SK-N-SH (cell line): ENCODE measurements around the gene NBEA.

Experiments used
- CTCF ChIP-seq: fragments of 200-600 bp; sonication (generic); IDR thresholded peaks from 2 replicates; pipeline ENCODE4 v1.6.1; 2017; ENCODE audit warnings: antibody characterized with exemption, mild to moderate bottlenecking, moderate library complexity
- EP300 ChIP-seq, 2 experiments: IDR thresholded peaks; 2 replicates each; pipeline versions ENCODE4 v1.4.0 to v1.6.1; 2012; ENCODE audit warnings: borderline replicate concordance in 1 of 2, low read depth in 1 of 2, low read length in 1 of 2
- EZH2phosphoT487 ChIP-seq: fragments of 200-600 bp; sonication (generic); IDR thresholded peaks from 2 replicates; pipeline ENCODE4 v1.6.1; 2017; ENCODE audit warnings: low read depth, mixed run types, mild to moderate bottlenecking, antibody characterized with exemption, moderate library complexity, borderline replicate concordance
- NFIC ChIP-seq: IDR thresholded peaks from 2 replicates; pipeline ENCODE4 v1.4.0; 2012; ENCODE audit warnings: borderline replicate concordance
- RCOR1 ChIP-seq: fragments of 150-350 bp; IDR thresholded peaks from 2 replicates; pipeline ENCODE4 v1.6.1; 2017; ENCODE audit warnings: antibody characterized with exemption, low read length
- REST ChIP-seq: IDR thresholded peaks from 2 replicates; pipeline ENCODE4 v1.6.1; 2012; ENCODE audit warnings: mild to moderate bottlenecking, low read depth, low read length, moderate library complexity
- TAF1 ChIP-seq: IDR thresholded peaks from 2 replicates; pipeline ENCODE4 v1.6.1; 2012; ENCODE audit warnings: low read depth, mild to moderate bottlenecking, low read length, moderate library complexity, borderline replicate concordance
- TEAD4 ChIP-seq: IDR thresholded peaks from 2 replicates; pipeline ENCODE4 v1.4.0; 2012; ENCODE audit warnings: mild to moderate bottlenecking, borderline replicate concordance; ENCODE audit not compliant: insufficient read depth

- TF ChIP-seq EZH2phosphoT487 (no peak), EP300 (IDR thresholded peaks at IDR 0.05; ENCODE audit: borderline replicate concordance in 1 of 2, low read depth in 1 of 2, low read length in 1 of 2) (no peak), NFIC (no peak), REST (no peak), CTCF (no peak), TAF1 (no peak), RCOR1 (no peak), TEAD4 (no peak)
Measured at GRCh38 chr13:35664747-35665146, 722.7 kb downstream of the NBEA start.
